DOHH2 (cell line): ENCODE results near the gene SLC35F1.

ENCODE experiments used
- CTCF ChIP-seq: fragments of 200-600 bp; sonication (generic); IDR thresholded peaks from one replicate; pipeline ENCODE4 v1.5.1; 2014; ENCODE audit warnings: antibody characterized with exemption, mild to moderate bottlenecking, low read depth, low read length; ENCODE audit not compliant: poor library complexity, severe bottlenecking
- EZH2phosphoT487 ChIP-seq: fragments of 200-600 bp; sonication (generic); IDR thresholded peaks from 2 replicates; pipeline ENCODE4 v1.6.1; 2017; ENCODE audit warnings: borderline replicate concordance, mild to moderate bottlenecking, antibody characterized with exemption, low read length, moderate library complexity, mixed read lengths

DNA sequence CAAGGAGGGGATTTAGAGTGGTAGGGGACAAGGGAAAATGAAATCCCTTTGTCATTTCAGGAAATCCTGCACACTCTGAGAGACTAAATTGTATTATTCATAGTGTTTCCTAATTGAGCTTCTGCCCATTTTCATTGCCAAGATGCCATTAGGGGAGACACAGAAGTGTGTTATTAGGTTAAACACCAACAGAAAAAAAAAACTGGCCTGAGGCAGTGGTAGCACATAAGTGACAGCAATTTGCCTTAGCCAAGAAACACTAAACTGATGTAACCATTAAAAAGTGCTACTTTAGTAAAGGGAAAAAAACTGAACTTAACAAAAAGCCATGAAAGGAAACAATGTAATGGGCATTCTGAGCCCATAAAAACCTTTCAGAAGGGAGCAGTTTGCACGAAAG, 370.6 kb downstream of the SLC35F1 start:
- TF ChIP-seq CTCF (no peak), EZH2phosphoT487 (no peak)
